PC-3 (cell line): ENCODE results near the gene AAR2.

Experiments used
- CTCF ChIP-seq: fragments of 300-600 bp; sonication (generic); conservative IDR thresholded peaks from 2 replicates; pipeline ENCODE4 v1.5.1; 2017; ENCODE audit warnings: antibody characterized with exemption, low read depth, mild to moderate bottlenecking, low read length
- EZH2 ChIP-seq: fragments of 300-600 bp; sonication (generic); IDR thresholded peaks from one replicate; pipeline ENCODE4 v1.6.1; 2017; ENCODE audit warnings: antibody characterized with exemption, mild to moderate bottlenecking, low read length; ENCODE audit not compliant: unreplicated experiment
- EZH2phosphoT487 ChIP-seq: fragments of 300-600 bp; sonication (generic); IDR thresholded peaks from 2 replicates; pipeline ENCODE4 v1.6.1; 2018; ENCODE audit warnings: mild to moderate bottlenecking, antibody characterized with exemption, low read length, borderline replicate concordance

GRCh38 chr20:36240076-36240475, 3.8 kb downstream of the AAR2 start:
- no peak for TF ChIP-seq EZH2
- TF ChIP-seq CTCF = no peak
- no peak for TF ChIP-seq EZH2phosphoT487
